ENCODE data around the gene GYG1.

The GYG1 gene

DNA sequence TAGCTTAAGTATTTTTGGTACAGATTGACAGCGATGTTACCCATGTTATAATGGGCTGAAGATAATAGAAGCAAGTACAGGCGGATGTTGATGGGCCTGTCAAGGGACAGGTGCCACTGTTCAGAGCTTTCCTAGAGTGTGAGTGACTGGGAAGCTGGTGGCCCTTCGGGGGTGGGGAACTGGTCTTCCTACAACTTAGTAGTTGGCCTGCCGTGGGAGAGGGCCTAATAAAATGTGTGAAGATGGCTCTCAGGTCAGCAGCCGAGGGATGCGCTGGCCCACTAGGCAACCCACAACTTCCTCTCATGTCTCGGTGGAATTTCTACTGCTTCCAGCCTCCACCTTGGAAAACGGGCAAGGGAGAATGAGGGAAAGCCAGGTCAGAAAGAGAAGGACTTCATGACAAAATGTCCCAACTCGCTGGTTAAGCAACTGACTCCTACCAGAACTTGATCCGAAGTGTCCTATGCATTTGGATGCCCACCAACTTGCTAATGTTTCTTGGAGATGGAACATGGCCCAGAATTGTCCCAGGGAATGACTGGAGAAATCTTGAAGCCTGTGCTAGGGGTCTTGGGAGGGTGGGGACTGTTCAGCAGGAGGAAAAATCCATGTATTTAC lies 1.4 kb downstream of the GYG1 start:
- no peaks in the 10 kb centered on the region; the same call in 1 of the 2 replicates for H3K4me1 ChIP-seq
- H3K36me3 ChIP-seq = no peaks in the 10 kb centered on the region
- H3K27me3 ChIP-seq = no peaks in the 10 kb centered on the region
- no peaks in the 10 kb centered on the region for H3K9me3 ChIP-seq
- peak overlapping the region; percentile 84 for H3K4me3 ChIP-seq (ENCODE audit: low read depth, low read length)
- DNase-seq = no peak
- TF ChIP-seq, protein P1, sequence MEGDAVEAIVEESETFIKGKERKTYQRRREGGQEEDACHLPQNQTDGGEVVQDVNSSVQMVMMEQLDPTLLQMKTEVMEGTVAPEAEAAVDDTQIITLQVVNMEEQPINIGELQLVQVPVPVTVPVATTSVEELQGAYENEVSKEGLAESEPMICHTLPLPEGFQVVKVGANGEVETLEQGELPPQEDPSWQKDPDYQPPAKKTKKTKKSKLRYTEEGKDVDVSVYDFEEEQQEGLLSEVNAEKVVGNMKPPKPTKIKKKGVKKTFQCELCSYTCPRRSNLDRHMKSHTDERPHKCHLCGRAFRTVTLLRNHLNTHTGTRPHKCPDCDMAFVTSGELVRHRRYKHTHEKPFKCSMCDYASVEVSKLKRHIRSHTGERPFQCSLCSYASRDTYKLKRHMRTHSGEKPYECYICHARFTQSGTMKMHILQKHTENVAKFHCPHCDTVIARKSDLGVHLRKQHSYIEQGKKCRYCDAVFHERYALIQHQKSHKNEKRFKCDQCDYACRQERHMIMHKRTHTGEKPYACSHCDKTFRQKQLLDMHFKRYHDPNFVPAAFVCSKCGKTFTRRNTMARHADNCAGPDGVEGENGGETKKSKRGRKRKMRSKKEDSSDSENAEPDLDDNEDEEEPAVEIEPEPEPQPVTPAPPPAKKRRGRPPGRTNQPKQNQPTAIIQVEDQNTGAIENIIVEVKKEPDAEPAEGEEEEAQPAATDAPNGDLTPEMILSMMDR (IDR thresholded peaks at IDR 0.05; ENCODE audit: low read depth, low read length) = no peak

DNA sequence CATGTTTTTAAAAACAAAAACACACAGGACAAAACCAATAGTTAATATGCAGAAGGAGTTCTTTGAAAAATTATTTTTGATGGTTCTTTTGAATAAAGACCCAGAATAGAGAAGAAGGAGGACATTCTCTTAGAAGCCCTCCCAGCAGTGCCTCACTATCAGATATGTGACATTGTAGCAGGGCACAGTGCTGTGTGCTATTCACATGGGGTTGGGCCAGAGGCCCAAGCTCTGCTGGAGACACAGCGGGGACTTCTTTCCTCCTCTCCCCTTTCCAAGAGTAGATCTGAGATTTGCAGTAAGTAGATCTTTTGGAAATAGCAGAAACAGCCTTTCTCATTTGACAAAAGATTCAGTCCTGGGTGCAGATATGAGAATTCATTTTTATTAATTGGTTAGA lies 6.3 kb downstream of the GYG1 start:
- Histone ChIP-seq H3K27me3 (no peaks in the 10 kb centered on the region), H3K4me1 (no peaks in the 10 kb centered on the region), H3K4me3 (ENCODE audit: low read depth, low read length) (no peak overlapping the region), H3K9me3 (no peaks in the 10 kb centered on the region), H3K36me3 (no peaks in the 10 kb centered on the region)
- DNase-seq = no peak
- TF ChIP-seq, protein P1 (IDR thresholded peaks at IDR 0.05; ENCODE audit: low read depth, low read length) = no peak

DNA sequence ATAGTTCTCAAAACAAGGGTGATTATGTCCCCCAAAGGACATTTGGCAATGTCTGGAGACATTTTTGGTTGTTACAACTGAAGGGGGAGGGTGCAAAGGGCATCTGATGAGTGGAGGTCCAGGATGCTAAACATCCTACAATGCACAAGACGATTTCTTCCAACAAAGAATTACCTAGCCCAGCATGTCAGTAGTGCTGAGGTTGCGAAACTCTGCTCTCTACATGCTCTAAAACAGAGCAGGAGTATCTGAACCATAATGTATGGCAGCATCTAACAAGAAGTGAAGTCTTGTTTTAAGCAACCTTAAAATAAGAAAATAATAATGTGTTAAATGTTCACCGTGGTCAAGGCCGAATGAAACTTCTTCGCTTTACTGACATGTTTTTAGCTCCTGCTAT lies 7.0 kb downstream of the GYG1 start:
- no peaks in the 10 kb centered on the region for H3K36me3 ChIP-seq
- H3K27me3 ChIP-seq = no peaks in the 10 kb centered on the region
- DNase-seq = no peak
- H3K4me1 ChIP-seq = no peaks in the 10 kb centered on the region
- H3K9me3 ChIP-seq = no peaks in the 10 kb centered on the region
- TF ChIP-seq, protein P1 (IDR thresholded peaks at IDR 0.05; ENCODE audit: low read depth, low read length) = no peak
- H3K4me3 ChIP-seq (ENCODE audit: low read depth, low read length) = no peak overlapping the region

DNA sequence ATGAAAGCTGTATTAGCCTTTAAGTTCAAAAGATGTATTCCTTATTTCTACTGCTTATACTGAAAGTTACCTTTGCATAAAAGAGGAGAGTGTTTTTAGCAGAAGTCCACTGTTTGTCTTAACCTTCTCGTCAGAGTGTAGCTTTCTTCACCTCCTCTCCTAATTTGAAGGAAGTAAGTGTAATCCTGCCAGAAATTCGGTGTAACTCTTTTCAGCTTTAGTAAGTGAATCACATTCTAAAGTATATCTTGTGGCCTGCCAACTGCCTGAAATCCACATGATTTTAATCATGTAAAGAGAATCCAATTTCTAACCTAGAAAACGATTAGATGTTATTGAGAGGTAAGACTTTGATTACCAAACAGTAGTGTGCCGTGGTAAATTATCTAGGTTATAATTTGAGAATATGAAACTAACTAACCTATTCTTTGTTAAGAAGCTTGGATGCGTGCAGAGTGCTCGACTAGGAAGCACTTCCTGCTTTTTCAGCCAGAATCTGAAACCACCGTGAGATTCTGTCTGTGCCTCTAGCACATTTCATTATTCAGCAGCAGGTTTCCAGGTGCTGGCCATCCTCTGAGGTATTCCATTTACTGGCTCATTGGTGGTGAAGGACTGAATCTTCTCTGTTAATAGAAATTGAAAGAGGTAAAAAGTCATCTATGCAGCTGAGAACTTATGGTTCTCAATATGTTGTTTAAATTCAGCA lies 7.5 kb downstream of the GYG1 start:
- DNase-seq = no peak
- H3K36me3 ChIP-seq = no peaks in the 10 kb centered on the region

DNA sequence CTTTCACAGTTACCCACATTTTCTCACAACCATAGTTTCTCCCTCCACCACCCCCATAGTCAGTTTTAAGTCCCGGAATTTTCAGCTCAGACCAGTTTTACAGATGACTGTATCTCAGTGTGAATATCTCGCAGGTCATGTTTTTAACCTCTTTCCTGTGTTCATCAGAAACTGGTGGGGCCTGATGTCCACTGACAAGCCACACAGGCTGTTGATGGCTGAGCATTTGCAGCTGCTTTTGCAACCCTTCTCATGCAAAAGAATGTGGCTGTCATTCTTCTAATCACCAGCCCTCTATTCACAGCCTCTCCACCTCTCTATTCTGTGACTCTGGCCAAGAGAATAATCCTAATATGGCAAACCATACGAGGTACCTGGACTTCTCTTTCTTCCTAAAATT lies 8.5 kb downstream of the GYG1 start:
- DNase-seq = no peak

More for the DNA sequence above, 7.5 kb downstream of the GYG1 start:
- TF ChIP-seq, protein P1 (IDR thresholded peaks at IDR 0.05; ENCODE audit: low read depth, low read length) = no peak
- Histone ChIP-seq H3K27me3 (no peaks in the 10 kb centered on the region), H3K4me3 (ENCODE audit: low read depth, low read length) (no peak overlapping the region), H3K4me1 (no peaks in the 10 kb centered on the region), H3K9me3 (no peaks in the 10 kb centered on the region)

More for the DNA sequence above, 8.5 kb downstream of the GYG1 start:
- no peaks in the 10 kb centered on the region for H3K9me3 ChIP-seq
- no peaks in the 10 kb centered on the region for H3K27me3 ChIP-seq
- TF ChIP-seq, protein P1 (IDR thresholded peaks at IDR 0.05; ENCODE audit: low read depth, low read length) = no peak
- H3K4me1 ChIP-seq = peaks cover 4% of the 10 kb centered on the region; the same call in 1 of the 2 replicates
- no peaks in the 10 kb centered on the region for H3K36me3 ChIP-seq
- no peak overlapping the region for H3K4me3 ChIP-seq (ENCODE audit: low read depth, low read length)
